Mesenteric fat pad (tissue), 1 donor: Measurements from ENCODE around the gene TMEM203. TPM values are rescaled to one million over a fixed set of nuclear protein-coding genes. Genes with fewer than 3 reads are reported as not detected.

ENCODE experiments used
- microRNA-seq: library from miRNA; unstranded; fragments of <30 nt; microRNA quantifications from one replicate; pipeline ENCODE4 v1.2.0, GENCODE V29; 2020; ENCODE audit warnings: borderline number of aligned reads
- total RNA-seq: library from RNA; stranded (reverse); fragmentation: NEBNext Ultra II Directional; extraction: Animal tissue kit (Norgen Biotek cat#: 25700); gene quantifications from one replicate; pipeline ENCODE4 v1.2.1, GENCODE V29; 2021
- donor health status: DM: yes; HTN: yes; CAD: no.

Gene TMEM203
- total RNA-seq, 1 donor from 2014 or later = 24.8 TPM

Small RNA genes within 50 kb of the gene (microRNA-seq; reads per million reads assigned to microRNA genes)
- not detected for gene MIR3621

Other genes with a start within 250 kb of the TMEM203 start
- 249 TPM for gene PTGDS, start 228.1 kb downstream of the TMEM203 start, total RNA-seq
- gene LCNL1, start 222.7 kb downstream of the TMEM203 start, total RNA-seq = 0.71 TPM
- 29.4 TPM for gene PAXX, start 213.2 kb downstream of the TMEM203 start, total RNA-seq
- 1.6 TPM for gene CLIC3, start 209.1 kb downstream of the TMEM203 start, total RNA-seq
- 47.2 TPM for gene ABCA2, start 177.4 kb downstream of the TMEM203 start, total RNA-seq
- 0.55 TPM for gene FUT7, start 173.6 kb downstream of the TMEM203 start, total RNA-seq
- gene NPDC1, start 159.5 kb downstream of the TMEM203 start, total RNA-seq = 95.3 TPM
- not detected for gene ENTPD2, start 151.6 kb downstream of the TMEM203 start, total RNA-seq
- 0.42 TPM for gene SAPCD2, start 135.1 kb downstream of the TMEM203 start, total RNA-seq
- gene UAP1L1, start 128.1 kb downstream of the TMEM203 start, total RNA-seq = 28.1 TPM
- 33.0 TPM for gene MAN1B1, start 118.7 kb downstream of the TMEM203 start, total RNA-seq
- gene DPP7, start 90.9 kb downstream of the TMEM203 start, total RNA-seq = 150 TPM
- gene GRIN1, start 66.5 kb downstream of the TMEM203 start, total RNA-seq = not detected
- gene LRRC26, start 35.6 kb downstream of the TMEM203 start, total RNA-seq = not detected
- gene TMEM210, start 33.6 kb downstream of the TMEM203 start, total RNA-seq = not detected
- 39.3 TPM for gene ANAPC2, start 17.1 kb downstream of the TMEM203 start, total RNA-seq
- 53.3 TPM for gene SSNA1, start 17.0 kb downstream of the TMEM203 start, total RNA-seq
- gene TPRN, start 4.9 kb downstream of the TMEM203 start, total RNA-seq = 5.1 TPM
- gene NDOR1, start 52 bp upstream of the TMEM203 start, total RNA-seq = 10.4 TPM
- 5.9 TPM for gene RNF208, start 16.6 kb upstream of the TMEM203 start, total RNA-seq
- gene CYSRT1, start 19.5 kb upstream of the TMEM203 start, total RNA-seq = 0.42 TPM
- gene RNF224, start 21.9 kb upstream of the TMEM203 start, total RNA-seq = not detected
- gene SLC34A3, start 25.3 kb upstream of the TMEM203 start, total RNA-seq = not detected
- gene TUBB4B, start 35.6 kb upstream of the TMEM203 start, total RNA-seq = 298 TPM
- not detected for gene STPG3, start 45.6 kb upstream of the TMEM203 start, total RNA-seq
- gene NELFB, start 49.7 kb upstream of the TMEM203 start, total RNA-seq = 39.2 TPM
- gene TOR4A, start 72.1 kb upstream of the TMEM203 start, total RNA-seq = 9.2 TPM
- 16.3 TPM for gene NRARP, start 96.6 kb upstream of the TMEM203 start, total RNA-seq
- 14.9 TPM for gene EXD3, start 217.5 kb upstream of the TMEM203 start, total RNA-seq
- gene NOXA1, start 217.7 kb upstream of the TMEM203 start, total RNA-seq = 3.2 TPM
- not detected for gene ENTPD8, start 235.7 kb upstream of the TMEM203 start, total RNA-seq